CD4-positive, alpha-beta T cell treated with Interleukin-1 beta for 1 hour (primary cell): ENCODE measurements around the gene PTPRQ.
"Not testable (repeated sequence)": the region's sequence is repeated elsewhere in the genome, so short reads cannot be mapped to it uniquely, and the experiment has no call there.

Experiments
- DNase-seq, 2 donors: peaks; one replicate each; pipeline ENCODE4 v3.0.0-alpha.2; 2020 to 2022

Gene PTPRQ, protein sequence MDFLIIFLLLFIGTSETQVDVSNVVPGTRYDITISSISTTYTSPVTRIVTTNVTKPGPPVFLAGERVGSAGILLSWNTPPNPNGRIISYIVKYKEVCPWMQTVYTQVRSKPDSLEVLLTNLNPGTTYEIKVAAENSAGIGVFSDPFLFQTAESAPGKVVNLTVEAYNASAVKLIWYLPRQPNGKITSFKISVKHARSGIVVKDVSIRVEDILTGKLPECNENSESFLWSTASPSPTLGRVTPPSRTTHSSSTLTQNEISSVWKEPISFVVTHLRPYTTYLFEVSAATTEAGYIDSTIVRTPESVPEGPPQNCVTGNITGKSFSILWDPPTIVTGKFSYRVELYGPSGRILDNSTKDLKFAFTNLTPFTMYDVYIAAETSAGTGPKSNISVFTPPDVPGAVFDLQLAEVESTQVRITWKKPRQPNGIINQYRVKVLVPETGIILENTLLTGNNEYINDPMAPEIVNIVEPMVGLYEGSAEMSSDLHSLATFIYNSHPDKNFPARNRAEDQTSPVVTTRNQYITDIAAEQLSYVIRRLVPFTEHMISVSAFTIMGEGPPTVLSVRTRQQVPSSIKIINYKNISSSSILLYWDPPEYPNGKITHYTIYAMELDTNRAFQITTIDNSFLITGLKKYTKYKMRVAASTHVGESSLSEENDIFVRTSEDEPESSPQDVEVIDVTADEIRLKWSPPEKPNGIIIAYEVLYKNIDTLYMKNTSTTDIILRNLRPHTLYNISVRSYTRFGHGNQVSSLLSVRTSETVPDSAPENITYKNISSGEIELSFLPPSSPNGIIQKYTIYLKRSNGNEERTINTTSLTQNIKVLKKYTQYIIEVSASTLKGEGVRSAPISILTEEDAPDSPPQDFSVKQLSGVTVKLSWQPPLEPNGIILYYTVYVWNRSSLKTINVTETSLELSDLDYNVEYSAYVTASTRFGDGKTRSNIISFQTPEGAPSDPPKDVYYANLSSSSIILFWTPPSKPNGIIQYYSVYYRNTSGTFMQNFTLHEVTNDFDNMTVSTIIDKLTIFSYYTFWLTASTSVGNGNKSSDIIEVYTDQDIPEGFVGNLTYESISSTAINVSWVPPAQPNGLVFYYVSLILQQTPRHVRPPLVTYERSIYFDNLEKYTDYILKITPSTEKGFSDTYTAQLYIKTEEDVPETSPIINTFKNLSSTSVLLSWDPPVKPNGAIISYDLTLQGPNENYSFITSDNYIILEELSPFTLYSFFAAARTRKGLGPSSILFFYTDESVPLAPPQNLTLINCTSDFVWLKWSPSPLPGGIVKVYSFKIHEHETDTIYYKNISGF (N-terminal part only)

DNA sequence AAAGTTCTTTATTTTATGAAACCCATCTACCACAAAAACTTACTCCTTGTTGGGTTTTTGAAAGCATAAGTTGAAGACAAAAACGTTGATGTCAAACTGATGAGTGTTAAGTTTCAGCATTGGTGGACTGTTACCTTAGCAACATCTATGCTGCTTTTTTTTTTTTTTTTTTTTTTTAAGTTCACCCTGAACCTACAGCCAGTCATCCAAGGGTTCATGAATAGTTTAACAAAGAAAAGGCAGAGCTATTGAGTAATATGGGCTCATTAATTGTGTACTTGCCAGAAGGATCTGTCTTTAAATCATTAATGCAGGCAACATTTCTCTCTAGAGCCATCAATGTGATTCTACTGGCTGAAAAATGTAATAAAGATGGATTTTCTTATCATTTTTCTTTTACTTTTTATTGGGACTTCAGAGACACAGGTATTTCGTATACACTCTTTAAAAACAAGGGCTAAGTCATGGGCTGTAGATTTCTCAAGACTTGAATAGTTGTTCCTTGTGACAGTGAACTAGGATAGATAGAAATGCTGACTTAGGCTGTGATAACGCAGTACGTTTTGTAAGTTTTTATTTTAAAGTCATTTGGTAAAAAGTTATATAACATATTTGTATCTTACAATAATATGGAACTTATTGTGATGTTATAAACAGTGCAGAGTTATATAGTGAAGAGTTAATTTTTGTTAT lies at the start of gene PTPRQ:
Gene PTPRQ (plus strand): TSS at position 262 of the 693 bp plus-strand sequence. CDS start 111 bp downstream, at position 373.
- no peak for DNase-seq

DNA sequence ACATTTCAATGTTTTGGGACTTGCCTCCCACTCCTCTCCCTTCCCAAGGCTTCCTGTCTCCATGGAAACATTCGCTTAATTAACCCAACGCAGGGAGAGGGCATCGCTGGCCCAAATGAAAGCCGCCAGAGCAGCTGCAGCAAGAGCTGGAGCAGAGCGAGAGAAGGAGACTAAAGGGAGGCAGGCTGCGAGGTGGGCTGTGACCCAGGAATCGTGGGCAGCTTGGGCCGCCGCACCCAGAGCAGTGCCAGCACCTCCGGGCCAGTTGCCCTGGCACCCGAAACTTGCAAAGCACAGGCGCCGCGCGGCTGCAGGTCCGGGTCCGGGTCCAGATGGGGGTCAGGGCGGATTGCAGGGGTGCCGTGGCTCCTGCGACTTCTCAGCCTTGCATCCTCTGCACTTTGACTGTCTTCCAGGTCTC lies 43.5 kb upstream of the PTPRQ start:
- no peak for DNase-seq

DNA sequence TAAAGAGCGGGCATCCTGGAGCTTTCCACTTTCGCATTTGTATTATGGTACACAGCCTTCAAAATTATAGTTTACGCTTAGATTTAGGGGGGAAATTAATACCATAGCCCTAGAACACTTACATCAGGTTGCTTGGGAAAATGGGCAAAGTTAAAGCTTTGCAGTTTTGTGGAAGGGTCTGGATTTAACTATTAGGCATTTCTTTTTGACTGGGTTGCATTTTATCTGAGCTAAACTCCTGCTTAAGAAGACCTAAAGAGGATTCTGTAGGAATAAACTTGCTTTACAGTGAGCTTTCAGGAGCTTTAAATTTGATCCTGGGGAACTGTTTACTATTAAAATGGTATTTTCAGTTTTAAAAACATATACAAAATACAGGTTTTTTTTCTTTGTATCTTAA lies 42.8 kb upstream of the PTPRQ start:
- no peak for DNase-seq

DNA sequence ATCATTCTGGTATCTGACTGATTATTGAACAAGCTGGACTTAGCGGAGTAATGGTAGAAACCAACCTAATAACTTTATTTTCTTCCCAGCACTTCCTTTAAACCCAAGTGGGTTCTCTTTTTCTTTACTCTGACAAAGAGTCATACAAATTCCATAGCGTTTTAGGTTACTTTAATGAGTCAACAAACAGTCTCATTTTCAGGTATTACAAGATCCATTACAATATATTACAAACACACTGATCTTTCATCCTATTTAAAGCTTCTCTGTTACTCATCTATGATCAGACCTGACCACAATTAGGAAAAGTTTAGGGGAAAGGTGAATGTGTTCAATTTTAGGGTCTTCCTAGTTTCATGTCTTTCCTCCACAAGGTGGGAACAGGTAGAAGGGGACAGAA lies 39.4 kb upstream of the PTPRQ start:
- DNase-seq = no peak

DNA sequence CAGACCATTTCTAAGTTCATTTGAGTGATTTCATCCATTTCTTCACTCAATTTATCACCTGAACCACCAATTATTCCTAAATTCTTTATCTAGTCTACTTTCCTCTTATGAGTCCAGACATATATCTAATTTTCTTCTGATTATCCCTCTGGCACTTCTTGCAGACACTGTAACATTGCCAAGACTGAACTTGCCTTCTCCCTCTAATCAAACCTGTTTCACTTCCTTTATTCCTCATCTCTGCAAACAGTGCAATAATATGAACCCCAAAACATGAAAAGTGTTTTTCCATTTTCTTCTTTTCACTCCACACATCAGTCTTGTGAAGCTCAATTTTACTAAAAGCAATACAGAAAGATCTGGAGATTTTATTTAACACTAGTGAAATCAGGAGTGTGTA lies 37.8 kb upstream of the PTPRQ start:
- no peak for DNase-seq

DNA sequence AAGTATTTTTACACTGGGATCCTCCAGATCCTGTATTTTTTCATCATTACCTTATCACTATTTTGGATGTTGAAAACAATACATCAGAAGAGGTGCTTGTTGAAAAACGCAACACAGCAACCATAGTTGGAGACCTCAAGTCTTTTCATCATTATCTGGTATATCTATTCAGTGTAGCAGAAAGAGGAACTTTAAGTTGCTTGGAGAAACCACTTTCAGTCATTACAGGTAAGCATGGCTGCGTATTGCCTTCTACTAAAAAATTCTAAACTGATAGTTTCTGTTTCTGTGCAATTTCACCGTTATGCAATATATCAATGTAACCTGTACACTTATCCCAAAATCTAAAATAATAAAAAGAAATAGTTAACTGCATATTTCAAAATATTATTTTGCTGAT lies 32.2 kb upstream of the PTPRQ start:
- no peak for DNase-seq

DNA sequence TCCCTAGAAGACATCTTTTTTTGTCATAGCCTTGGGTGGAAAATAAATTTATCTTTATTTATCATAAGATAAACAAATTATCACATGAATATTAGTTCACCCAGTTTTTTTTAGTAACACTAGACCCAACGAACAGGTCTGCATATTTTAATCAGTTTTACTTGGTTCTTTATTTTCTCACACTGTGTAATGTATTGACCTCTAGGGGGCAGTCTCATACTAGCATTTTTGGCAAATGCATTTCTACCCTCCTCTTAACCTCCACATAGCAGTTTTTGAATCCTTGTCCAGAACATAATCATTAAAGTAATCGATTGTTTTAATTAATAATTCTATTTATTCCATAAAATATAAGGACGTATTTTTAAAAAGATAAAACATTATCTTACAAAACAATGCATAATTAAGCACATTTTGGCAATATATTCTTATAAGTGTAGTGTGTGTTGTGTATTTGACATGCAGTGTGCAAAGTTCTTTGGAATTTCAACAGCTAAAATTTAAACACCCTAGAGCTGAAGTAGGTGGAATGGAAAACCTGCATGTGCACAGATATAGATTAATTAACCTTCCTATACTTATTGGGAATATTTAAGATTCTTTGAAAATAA lies 31.6 kb upstream of the PTPRQ start:
- no peak for DNase-seq

DNA sequence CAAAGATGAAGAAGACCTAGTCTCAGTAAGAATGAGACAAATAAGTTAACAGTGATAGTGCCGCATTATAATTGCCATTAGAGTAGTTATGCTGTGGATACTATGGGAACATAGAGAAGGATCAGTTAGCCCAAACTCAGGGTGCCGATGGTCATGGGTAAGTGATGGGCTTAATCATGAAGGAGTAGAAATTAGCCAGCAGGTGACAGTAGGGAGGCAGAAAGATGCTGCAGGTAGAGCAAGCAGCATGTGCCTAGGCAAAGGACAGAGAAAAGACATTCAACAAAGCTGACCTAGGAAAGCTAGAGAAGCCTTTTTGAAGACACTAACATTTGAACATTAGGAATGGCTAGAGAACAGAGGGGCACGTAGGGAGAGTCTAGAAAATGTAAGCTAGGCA lies 30.6 kb upstream of the PTPRQ start:
- no peak for DNase-seq

DNA sequence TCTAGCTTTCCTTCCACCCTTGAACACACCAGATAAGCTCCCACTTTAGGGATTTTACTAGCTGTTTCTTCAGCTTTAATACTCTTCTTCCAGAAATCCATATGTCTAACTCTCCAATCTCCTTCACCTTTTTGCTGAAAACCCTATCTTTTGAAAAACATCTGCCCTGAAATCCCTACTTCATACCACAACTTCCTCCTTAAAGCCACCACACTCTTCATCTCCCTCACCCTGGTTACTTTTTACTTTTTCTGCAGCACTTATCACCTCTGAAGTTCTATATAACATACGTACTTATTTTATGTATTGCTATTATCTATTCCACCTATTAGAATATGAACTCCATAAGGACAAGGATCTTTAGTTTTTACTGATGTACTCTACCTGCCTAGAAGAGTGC lies 28.6 kb upstream of the PTPRQ start:
- no peak for DNase-seq

DNA sequence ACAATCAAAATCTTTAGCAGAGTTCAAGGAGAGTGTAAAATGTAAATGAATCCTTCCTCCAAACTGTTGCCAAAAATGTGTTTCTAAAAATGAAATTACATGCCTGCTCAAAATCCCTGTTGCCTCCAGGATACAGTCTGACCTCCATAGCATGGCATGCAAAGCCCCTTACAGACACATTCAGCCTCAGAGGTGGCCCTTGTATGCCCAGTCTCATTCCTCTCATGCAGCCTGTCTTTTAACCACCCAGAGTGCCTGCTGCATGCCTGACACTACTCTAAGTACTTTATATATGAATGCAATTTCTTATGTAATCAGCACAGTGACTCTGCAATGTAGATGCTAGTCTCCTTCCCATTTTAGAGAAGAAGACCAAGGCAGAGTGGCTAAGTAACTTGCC lies 24.4 kb upstream of the PTPRQ start:
- DNase-seq = no peak

DNA sequence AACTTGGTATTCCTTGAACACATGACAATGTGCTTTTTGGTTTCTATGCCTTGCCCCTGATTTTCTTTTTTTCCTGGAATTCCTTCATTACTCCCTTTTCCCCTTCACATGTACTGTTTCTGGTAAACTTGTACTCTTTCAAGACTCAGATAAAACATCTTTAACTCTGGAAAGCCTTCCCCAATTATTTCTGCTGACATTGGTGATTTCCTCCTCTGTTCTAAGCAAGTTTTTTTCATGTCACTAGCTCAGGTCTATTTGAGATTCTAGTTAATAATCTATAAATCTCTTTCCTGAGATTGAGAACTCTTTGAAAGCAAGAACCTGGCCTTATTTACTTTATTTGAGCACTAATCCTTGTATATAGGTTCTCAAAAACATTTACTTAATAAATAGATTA lies 24.0 kb upstream of the PTPRQ start:
- no peak for DNase-seq

DNA sequence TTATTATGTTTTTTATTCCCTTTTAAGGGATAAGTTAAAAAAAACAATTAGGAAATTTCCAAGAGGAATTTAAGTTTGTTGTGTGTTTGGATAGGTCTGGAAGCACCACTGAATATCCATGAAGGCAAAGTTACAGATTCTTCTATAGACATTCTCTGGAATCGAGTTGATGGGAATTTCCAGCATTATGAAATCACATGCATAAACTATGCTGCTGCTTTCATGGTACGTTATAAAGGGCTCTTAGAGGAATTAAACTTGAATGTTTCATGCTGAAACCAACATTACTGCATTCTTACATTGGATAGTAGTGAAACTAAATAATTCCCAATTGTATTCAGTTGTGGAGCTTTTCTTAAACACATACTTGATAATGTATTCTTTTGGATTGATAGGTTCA lies 21.5 kb upstream of the PTPRQ start:
- DNase-seq = no peak

DNA sequence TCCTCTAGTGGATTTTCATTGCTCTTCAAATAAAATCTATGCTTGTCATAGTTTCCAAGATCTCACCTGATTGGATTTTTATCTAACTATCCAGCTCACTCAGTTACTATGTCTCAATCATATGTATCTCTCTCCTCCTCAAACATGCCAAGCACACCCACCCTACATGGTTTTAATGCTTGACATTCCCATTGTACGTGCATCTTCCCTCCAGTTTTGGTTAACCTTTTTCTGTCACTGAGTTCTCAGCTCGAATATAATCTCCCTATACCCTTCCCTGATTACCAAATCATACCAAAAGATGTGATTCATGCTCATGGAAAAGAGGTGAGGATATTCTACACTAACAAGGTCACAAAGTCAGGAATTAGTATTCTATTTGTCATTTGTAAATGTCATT lies 12.0 kb upstream of the PTPRQ start:
- DNase-seq = no peak

DNA sequence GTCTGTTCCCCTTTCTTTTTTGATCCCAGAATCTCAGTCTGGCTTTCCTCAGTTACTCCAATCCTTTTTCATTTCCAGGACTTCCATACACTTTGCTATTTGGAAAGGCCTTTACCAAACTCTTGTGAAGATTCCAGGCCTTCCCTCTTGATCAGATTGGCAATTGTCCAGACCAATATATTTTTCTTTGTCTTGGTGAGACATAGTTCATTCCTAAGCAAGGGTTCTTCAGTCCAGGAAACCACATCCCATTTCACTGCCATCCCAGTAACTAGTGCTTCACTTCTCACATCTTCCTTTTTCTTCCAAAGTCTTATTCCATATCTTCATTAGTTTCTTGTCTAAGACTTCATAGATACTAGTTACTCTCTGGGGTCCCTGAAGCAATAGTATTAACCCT lies 2.1 kb upstream of the PTPRQ start:
- no peak for DNase-seq

DNA sequence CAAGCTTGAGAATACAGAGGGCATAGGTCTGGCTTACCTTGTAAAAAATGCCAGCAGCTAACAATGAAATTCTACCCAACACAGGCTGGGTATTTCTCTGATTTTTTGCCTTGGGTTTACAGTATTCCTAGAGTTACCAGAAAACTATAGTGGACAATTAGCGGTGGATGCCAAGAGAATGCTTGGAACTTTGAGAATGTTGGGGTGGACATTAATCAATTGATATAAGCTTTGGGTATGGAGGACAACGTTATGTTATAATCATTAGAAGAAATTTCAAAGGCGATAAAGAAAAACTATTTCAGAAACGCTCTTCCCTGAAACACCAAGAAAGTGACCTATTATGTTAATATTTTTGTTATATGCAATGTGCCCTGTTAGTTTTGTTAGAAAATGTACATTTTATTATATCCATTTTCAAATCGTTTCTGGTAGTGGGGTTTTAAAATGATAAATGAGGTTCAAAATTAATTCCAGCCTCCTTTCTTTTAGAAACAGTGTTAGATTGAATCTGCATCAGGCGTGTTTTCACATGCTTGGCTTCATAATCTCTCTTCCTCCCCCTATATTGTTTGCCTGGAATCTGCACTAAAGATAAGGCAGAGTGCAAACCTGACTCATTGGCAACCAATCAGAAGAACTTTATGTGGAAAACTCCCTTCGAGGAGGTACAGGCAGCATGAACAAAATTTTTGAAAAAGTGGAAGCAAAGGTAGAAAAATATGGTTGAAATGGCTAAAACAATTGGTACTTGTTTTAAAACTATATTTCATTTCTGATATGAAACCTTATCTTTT lies 1.4 kb upstream of the PTPRQ start:
- DNase-seq = no peak

DNA sequence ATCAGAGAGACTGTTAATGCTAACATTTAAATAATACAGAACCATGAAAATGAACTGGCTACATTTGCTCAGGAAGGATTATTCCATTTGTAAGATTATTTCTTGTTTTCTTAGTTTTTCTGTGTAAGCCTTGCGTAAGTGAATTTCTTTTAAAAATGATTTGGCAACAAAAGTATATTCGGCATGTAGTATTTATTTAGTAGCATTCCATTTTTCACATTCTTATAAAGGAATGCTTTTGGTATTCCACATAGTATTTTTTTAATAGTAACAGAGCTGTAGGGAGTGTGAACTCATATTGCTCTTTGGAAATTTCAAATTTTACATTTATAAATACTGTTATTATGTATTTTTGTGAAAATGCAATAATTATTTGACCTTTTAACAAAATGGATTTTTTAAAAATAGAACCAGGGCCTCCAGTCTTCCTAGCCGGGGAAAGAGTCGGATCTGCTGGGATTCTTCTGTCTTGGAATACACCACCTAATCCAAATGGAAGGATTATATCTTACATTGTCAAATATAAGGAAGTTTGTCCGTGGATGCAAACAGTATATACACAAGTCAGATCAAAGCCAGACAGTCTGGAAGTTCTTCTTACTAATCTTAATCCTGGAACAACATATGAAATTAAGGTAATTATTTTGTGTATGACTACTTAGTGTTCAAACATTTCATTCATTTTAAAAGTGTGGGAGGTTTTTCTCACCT lies 1.2 kb downstream of the PTPRQ start:
- DNase-seq = no peak

DNA sequence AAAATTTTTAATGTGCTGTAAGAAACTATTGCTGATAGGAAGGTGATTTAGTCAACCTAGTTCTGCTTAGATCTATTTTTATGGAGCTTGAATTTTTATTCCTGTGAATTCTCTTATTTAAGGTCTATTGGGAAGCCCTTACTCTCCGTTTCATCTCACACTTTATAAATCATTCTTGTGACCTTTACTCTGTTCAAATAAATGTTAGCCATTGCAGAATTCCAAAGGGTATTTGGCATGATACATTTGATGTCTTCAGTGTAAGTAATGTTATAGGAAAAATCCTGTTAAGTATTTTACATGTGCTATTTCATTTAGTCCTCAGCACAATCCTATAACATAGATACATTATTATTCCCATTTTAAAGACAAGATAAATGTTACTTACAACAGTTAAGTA lies 12.5 kb downstream of the PTPRQ start:
- no peak for DNase-seq

DNA sequence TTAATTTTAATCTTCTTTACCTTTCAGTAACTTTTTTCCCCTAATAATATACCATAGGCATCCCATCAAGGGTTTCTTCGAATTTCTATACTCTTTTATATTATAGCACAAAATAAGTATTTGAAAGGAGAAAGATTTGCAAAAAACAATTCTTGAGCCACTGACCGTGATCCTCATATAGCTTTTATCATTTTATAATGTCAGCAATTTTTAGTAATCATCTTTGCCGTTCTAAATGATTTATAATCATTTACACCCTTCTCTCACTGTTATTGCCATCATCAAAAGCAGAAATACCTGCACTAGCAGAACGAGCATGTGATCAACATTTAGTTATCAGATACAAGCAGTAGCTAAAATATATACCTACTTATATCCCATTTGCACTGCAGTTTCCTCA lies 16.9 kb downstream of the PTPRQ start:
- no peak for DNase-seq

DNA sequence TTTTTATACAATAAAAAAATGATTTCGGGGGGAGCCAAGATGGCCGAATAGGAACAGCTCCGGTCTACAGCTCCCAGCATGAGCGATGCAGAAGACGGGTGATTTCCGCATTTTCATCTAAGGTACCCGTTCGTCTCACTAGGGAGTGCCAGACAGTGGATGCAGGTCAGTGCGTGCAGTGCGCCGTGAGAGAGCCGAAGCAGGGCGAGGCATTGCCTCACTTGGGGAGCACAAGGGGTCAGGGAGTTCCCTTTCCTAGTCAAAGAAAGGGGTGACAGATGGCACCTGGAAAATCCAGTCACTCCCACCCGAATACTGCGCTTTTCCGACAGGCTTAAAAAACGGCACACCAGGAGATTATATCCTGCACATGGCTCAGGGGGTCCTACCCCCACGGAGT lies 17.8 kb downstream of the PTPRQ start:
- DNase-seq = not testable (repeated sequence)

DNA sequence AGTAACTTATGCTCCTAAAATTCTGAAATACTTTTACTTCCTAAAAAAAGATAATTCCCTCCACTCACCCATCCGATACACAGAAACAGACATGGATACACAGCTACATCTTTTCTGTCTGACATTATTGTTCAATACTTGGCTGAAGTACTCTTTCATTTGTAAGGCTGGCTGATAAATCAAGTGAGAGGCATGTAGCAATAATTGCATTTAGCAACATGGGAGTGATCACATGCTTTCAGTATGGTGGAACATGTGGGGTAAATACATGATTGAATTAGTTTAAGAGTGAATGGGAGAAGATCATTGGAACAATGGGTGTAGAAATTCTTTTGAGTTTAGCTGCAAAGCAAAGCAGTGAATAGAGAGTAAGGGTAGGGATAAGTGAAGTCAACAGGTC lies 25.6 kb downstream of the PTPRQ start:
- no peak for DNase-seq

DNA sequence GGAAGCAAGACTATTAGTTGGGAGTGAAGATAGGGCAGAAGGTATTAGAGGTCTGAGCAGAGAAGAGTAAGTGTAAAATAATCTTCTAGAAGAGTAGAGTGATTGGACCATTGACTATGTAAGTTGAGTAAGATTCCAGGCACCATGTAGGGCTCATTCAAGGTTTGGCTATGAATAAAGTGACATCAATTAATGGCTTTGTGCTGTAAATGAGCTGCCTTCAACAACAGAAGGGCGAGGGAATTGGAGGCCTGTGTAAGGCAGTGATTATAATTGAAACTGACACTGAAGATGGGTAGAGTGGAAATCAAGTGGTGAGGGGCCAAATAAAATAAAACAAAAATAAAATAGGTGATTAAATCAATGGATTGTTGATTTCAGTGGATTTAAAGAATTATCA lies 26.4 kb downstream of the PTPRQ start:
- DNase-seq = no peak
